Measurements from ENCODE around the gene SKI.

GRCh38 chr1:2210786-2211185 is 17.3 kb upstream of the SKI start:
- no peak for TF ChIP-seq POLR2A (IDR thresholded peaks at IDR 0.05)
- no peak for TF ChIP-seq CTCF (IDR thresholded peaks at IDR 0.05)

Data from transverse colon (tissue), 3 donors.